ENCODE measurements around the gene STK24.

The STK24 gene

GRCh38 chr13:98411013-98411412 lies 165.9 kb downstream of the STK24 start:
- Histone ChIP-seq H3K79me2 (ENCODE audit: insufficient read depth, low read length) (no peaks in the 10 kb centered on the region), H3K4me1 (ENCODE audit: insufficient read depth, low read length, poor library complexity, severe bottlenecking) (peaks cover 11% of the 10 kb centered on the region), H3K9me2 (replicated peaks; ENCODE audit: low read depth, low read length) (no peaks in the 10 kb centered on the region), H3F3A (ENCODE audit: low read depth) (no peaks in the 10 kb centered on the region), H3K4me3 (ENCODE audit: low read length, poor library complexity, severe bottlenecking) (no peak overlapping the region), H3K9ac (ENCODE audit: low read depth, low read length, poor library complexity, severe bottlenecking) (no peak overlapping the region), H3K27me3 (ENCODE audit: insufficient read depth, low read length, poor library complexity, severe bottlenecking) (no peaks in the 10 kb centered on the region), H4K20me1 (ENCODE audit: insufficient read depth, low read length, poor library complexity, severe bottlenecking) (no peaks in the 10 kb centered on the region), H3K9me3 (ENCODE audit: insufficient read depth, low read depth, low read length) (no peaks in the 10 kb centered on the region), H2AFZ (ENCODE audit: low read length) (no peak overlapping the region), H3K4me2 (ENCODE audit: low read depth, low read length, poor library complexity, severe bottlenecking) (no peak overlapping the region), H3K36me3 (ENCODE audit: insufficient read depth, low read length) (no peaks in the 10 kb centered on the region)
- TF ChIP-seq EZH2phosphoT487 (IDR thresholded peaks at IDR 0.05; ENCODE audit: borderline replicate concordance) (no peak), CTCF (conservative IDR thresholded peaks at IDR 0.05; ENCODE audit: low read length) (no peak)

GRCh38 chr13:98410612-98411011 lies 166.3 kb downstream of the STK24 start:
- no peak for TF ChIP-seq EZH2phosphoT487 (IDR thresholded peaks at IDR 0.05; ENCODE audit: borderline replicate concordance)
- TF ChIP-seq CTCF (conservative IDR thresholded peaks at IDR 0.05; ENCODE audit: low read length), result no peak
- H3F3A ChIP-seq (ENCODE audit: low read depth), result no peaks in the 10 kb centered on the region
- H3K4me2 ChIP-seq (ENCODE audit: low read depth, low read length, poor library complexity, severe bottlenecking), result no peak overlapping the region
- H3K36me3 ChIP-seq (ENCODE audit: insufficient read depth, low read length), result no peaks in the 10 kb centered on the region
- H2AFZ ChIP-seq (ENCODE audit: low read length), result no peak overlapping the region
- no peaks in the 10 kb centered on the region for H3K79me2 ChIP-seq (ENCODE audit: insufficient read depth, low read length)
- peaks cover 11% of the 10 kb centered on the region for H3K4me1 ChIP-seq (ENCODE audit: insufficient read depth, low read length, poor library complexity, severe bottlenecking)
- no peaks in the 10 kb centered on the region for H3K9me3 ChIP-seq (ENCODE audit: insufficient read depth, low read depth, low read length)
- H3K9ac ChIP-seq (ENCODE audit: low read depth, low read length, poor library complexity, severe bottlenecking), result no peak overlapping the region
- H3K27me3 ChIP-seq (ENCODE audit: insufficient read depth, low read length, poor library complexity, severe bottlenecking), result no peaks in the 10 kb centered on the region
- H3K4me3 ChIP-seq (ENCODE audit: low read length, poor library complexity, severe bottlenecking), result no peak overlapping the region
- H3K9me2 ChIP-seq (replicated peaks; ENCODE audit: low read depth, low read length), result no peaks in the 10 kb centered on the region
- H4K20me1 ChIP-seq (ENCODE audit: insufficient read depth, low read length, poor library complexity, severe bottlenecking), result no peaks in the 10 kb centered on the region

- Histone ChIP-seq H3K9ac (ENCODE audit: low read depth, low read length, poor library complexity, severe bottlenecking) (no peak overlapping the region), H3K9me3 (ENCODE audit: insufficient read depth, low read depth, low read length) (no peaks in the 10 kb centered on the region), H3K79me2 (ENCODE audit: insufficient read depth, low read length) (no peaks in the 10 kb centered on the region), H3K36me3 (ENCODE audit: insufficient read depth, low read length) (no peaks in the 10 kb centered on the region), H4K20me1 (ENCODE audit: insufficient read depth, low read length, poor library complexity, severe bottlenecking) (no peaks in the 10 kb centered on the region), H3K4me3 (ENCODE audit: low read length, poor library complexity, severe bottlenecking) (no peak overlapping the region), H3F3A (ENCODE audit: low read depth) (no peaks in the 10 kb centered on the region), H3K9me2 (replicated peaks; ENCODE audit: low read depth, low read length) (no peaks in the 10 kb centered on the region), H3K27me3 (ENCODE audit: insufficient read depth, low read length, poor library complexity, severe bottlenecking) (no peaks in the 10 kb centered on the region), H3K4me2 (ENCODE audit: low read depth, low read length, poor library complexity, severe bottlenecking) (no peak overlapping the region), H2AFZ (ENCODE audit: low read length) (no peak overlapping the region), H3K4me1 (ENCODE audit: insufficient read depth, low read length, poor library complexity, severe bottlenecking) (peaks cover 11% of the 10 kb centered on the region)
- TF ChIP-seq CTCF (conservative IDR thresholded peaks at IDR 0.05; ENCODE audit: low read length) (no peak), EZH2phosphoT487 (IDR thresholded peaks at IDR 0.05; ENCODE audit: borderline replicate concordance) (no peak)
These were observed 167.6 kb downstream of the STK24 start for GRCh38 chr13:98409281-98409680.

Measured in Loucy (cell line).